ENCODE measurements around the gene ACO1. TPM values are rescaled to one million over a fixed set of nuclear protein-coding genes. Genes with fewer than 3 reads are reported as not detected.

Gene ACO1
- total and polyA plus RNA-seq, 9 of the 15 experiments (the other 6 are each of a cell fraction or from before 2014, with no cell fraction given) = 0.96 to 29.7 (median 16.9) TPM

GRCh38 chr9:32486839-32487562, 102.6 kb downstream of the ACO1 start (continued):
- TF ChIP-seq ZNF609 (CRISPR knock-in tag; IDR thresholded peaks at IDR 0.05; ENCODE audit: borderline replicate concordance) (no peak), HINFP (tag; conservative IDR thresholded peaks at IDR 0.05; ENCODE audit: low read depth) (no peak), MEF2A (IDR thresholded peaks at IDR 0.05; ENCODE audit: control insufficient read depth, low read depth, low read length) (no peak), NELFE (IDR thresholded peaks at IDR 0.05; ENCODE audit: insufficient read depth, insufficient read length) (no peak), BCL6 (CRISPR knock-in tag; IDR thresholded peaks at IDR 0.05) (no peak), ATF3 (IDR thresholded peaks at IDR 0.05) (no peak), ATF3 (CRISPR knock-in tag; conservative IDR thresholded peaks at IDR 0.05) (no peak), PHB2 (IDR thresholded peaks at IDR 0.05; ENCODE audit: low read depth) (no peak), TOE1 (IDR thresholded peaks at IDR 0.05; ENCODE audit: borderline replicate concordance) (no peak), TOE1 (CRISPR knock-in tag; IDR thresholded peaks at IDR 0.05; ENCODE audit: borderline replicate concordance, low read depth) (no peak), ZNF133 (CRISPR knock-in tag; IDR thresholded peaks at IDR 0.05) (no peak), MLX (CRISPR knock-in tag; conservative IDR thresholded peaks at IDR 0.05) (no peak), BRD9 (IDR thresholded peaks at IDR 0.05; ENCODE audit: low read depth, partially characterized antibody) (no peak)

Data from K562 (cell line).